K562 (cell line): ENCODE data around the gene SPIB. TPM values are rescaled to one million over a fixed set of nuclear protein-coding genes. Genes with fewer than 3 reads are reported as not detected.
A peak's percentile ranks its signal among the peaks of the same experiment; 100 is the strongest.

Source experiments
- BDP1 ChIP-seq: IDR thresholded peaks from 3 replicates; pipeline ENCODE4 v1.6.1; 2011; ENCODE audit not compliant: insufficient read length, insufficient read depth
- EP400 ChIP-seq: fragments of 450-650 bp; IDR thresholded peaks from 2 replicates; pipeline ENCODE4 v1.6.1; 2017; ENCODE audit warnings: antibody characterized with exemption, mild to moderate bottlenecking, moderate library complexity
- ETV6 ChIP-seq, 3 experiments: fragments of 150-350 bp in 1 of 3; sonication (generic) in 1 of 3; formaldehyde crosslinking in 1 of 3; IDR thresholded peaks; 2 replicates each; pipeline versions ENCODE4 v1.6.1 to v1.8.0; 2014 to 2022; ENCODE audit warnings: borderline replicate concordance in 2 of 3, low read depth in 2 of 3, antibody characterized with exemption in 1 of 3, low read length in 1 of 3, mild to moderate bottlenecking in 1 of 3, missing genetic modification reagents in 1 of 3
- FOXJ3 ChIP-seq: sonication (generic); formaldehyde crosslinking; IDR thresholded peaks from 2 replicates; pipeline ENCODE4 v1.4.0; 2020; ENCODE audit warnings: mild to moderate bottlenecking, missing genetic modification reagents
- GABPA ChIP-seq: fragments of 200-800 bp; sonication (Bioruptor generic); conservative IDR thresholded peaks from 2 replicates; pipeline ENCODE4 v1.6.1; 2016; ENCODE audit warnings: low read depth, missing genetic modification characterization, missing compliant biosample characterization
- GTF2F1 ChIP-seq: IDR thresholded peaks from 2 replicates; pipeline ENCODE4 v1.6.1; 2011; ENCODE audit warnings: low read depth, low read length, improper control_type of control experiment
- HNRNPLL ChIP-seq: fragments of 200-400 bp; formaldehyde crosslinking; IDR thresholded peaks from 2 replicates; pipeline ENCODE4 v1.6.1; 2017; ENCODE audit warnings: low read length, low read depth, mild to moderate bottlenecking; ENCODE audit not compliant: poor library complexity, severe bottlenecking
- ILF3 ChIP-seq: fragments of 450-650 bp; IDR thresholded peaks from 2 replicates; pipeline ENCODE4 v1.6.1; 2018; ENCODE audit warnings: antibody characterized with exemption, mild to moderate bottlenecking, moderate library complexity, borderline replicate concordance
- IRF1 ChIP-seq: sonication (generic); formaldehyde crosslinking; IDR thresholded peaks from 2 replicates; pipeline ENCODE4 v1.8.0; 2022; ENCODE audit warnings: missing genetic modification reagents, mild to moderate bottlenecking, borderline replicate concordance
- MED1 ChIP-seq: sonication (generic); formaldehyde crosslinking; IDR thresholded peaks from 2 replicates; pipeline ENCODE4 v1.8.1; 2023; ENCODE audit warnings: missing genetic modification reagents, borderline replicate concordance
- MEF2A ChIP-seq: IDR thresholded peaks from 2 replicates; pipeline ENCODE4 v1.6.1; 2011; ENCODE audit warnings: low read depth, mild to moderate bottlenecking, low read length, moderate library complexity; ENCODE audit not compliant: control insufficient read depth
- NCOA6 ChIP-seq: fragments of 450-650 bp; IDR thresholded peaks from 2 replicates; pipeline ENCODE4 v1.6.1; 2017; ENCODE audit warnings: mild to moderate bottlenecking
- NFRKB ChIP-seq: fragments of 450-650 bp; IDR thresholded peaks from 2 replicates; pipeline ENCODE4 v1.6.1; 2016; ENCODE audit warnings: low read depth
- PCBP1 ChIP-seq: fragments of 200-400 bp; formaldehyde crosslinking; IDR thresholded peaks from 2 replicates; pipeline ENCODE4 v1.6.1; 2018; ENCODE audit warnings: mild to moderate bottlenecking, low read depth, low read length; ENCODE audit not compliant: poor library complexity, severe bottlenecking
- SREBF1 ChIP-seq: fragments of 150-350 bp; IDR thresholded peaks from 2 replicates; pipeline ENCODE4 v1.6.1; 2014; ENCODE audit warnings: antibody characterized with exemption, low read depth, low read length, borderline replicate concordance
- TGIF2 ChIP-seq: sonication (generic); formaldehyde crosslinking; IDR thresholded peaks from 2 replicates; pipeline ENCODE4 v1.8.1; 2022; ENCODE audit warnings: mild to moderate bottlenecking, missing genetic modification reagents, moderate library complexity
- THAP7 ChIP-seq: fragments of 250-450 bp; sonication (Bioruptor Pico); IDR thresholded peaks from 2 replicates; pipeline ENCODE4 v1.5.0; 2021
- TSHZ1 ChIP-seq: fragments of 250-450 bp; sonication (Bioruptor Pico); IDR thresholded peaks from 2 replicates; pipeline ENCODE4 v1.4.0; 2020; ENCODE audit warnings: mild to moderate bottlenecking, moderate library complexity
- XRCC5 ChIP-seq: fragments of 200-400 bp; formaldehyde crosslinking; IDR thresholded peaks from 2 replicates; pipeline ENCODE4 v1.6.1; 2017; ENCODE audit warnings: low read depth, mild to moderate bottlenecking, low read length
- ZFP36 ChIP-seq: fragments of 150-350 bp; IDR thresholded peaks from 2 replicates; pipeline ENCODE4 v1.6.1; 2018; ENCODE audit warnings: low read length, low read depth; ENCODE audit not compliant: partially characterized antibody
- polyA plus RNA-seq, 8 experiments: library from polyadenylated mRNA; depleted of rRNA in 4 of 8; stranded (reverse) in 5 of 8; unstranded in 3 of 8; fragments of >200 nt; fragmentation: Nextera tagmentation in 2 of 8; fragmentation: Illumina TruSeq in 1 of 8; extraction: Ambion mirVana in 2 of 8; extraction: Trizol in 1 of 8; gene quantifications; 2 replicates each; pipeline versions ENCODE4 v1.2.1 to v1.2.3, GENCODE V29; 2011 to 2014; ENCODE audit warnings: inconsistent platforms in 1 of 8, missing spikeins in 1 of 8
- total RNA-seq, 7 experiments: library from RNA; depleted of rRNA in 6 of 7; stranded (reverse); fragments of >200 nt in 6 of 7; fragmentation: Illumina TruSeq in 2 of 7; extraction: Trizol in 2 of 7; gene quantifications; 2 replicates each; pipeline versions ENCODE4 v1.2.1 to v1.2.3, GENCODE V29; 2011 to 2021; ENCODE audit warnings: low replicate concordance in 1 of 7
- TF ChIP-seq, protein P1 (sequence below): fragments of 450-650 bp; conservative IDR thresholded peaks from 2 replicates; pipeline ENCODE4 v1.6.1; 2016; ENCODE audit warnings: missing genetic modification characterization, low read depth, mild to moderate bottlenecking, missing compliant biosample characterization, moderate library complexity

The SPIB gene
- total and polyA plus RNA-seq, 9 of the 15 experiments (the other 6 are each of a cell fraction or from before 2014, with no cell fraction given), result 0.06 to 1.0 (median 0.43) TPM; not detected in 1

DNA sequence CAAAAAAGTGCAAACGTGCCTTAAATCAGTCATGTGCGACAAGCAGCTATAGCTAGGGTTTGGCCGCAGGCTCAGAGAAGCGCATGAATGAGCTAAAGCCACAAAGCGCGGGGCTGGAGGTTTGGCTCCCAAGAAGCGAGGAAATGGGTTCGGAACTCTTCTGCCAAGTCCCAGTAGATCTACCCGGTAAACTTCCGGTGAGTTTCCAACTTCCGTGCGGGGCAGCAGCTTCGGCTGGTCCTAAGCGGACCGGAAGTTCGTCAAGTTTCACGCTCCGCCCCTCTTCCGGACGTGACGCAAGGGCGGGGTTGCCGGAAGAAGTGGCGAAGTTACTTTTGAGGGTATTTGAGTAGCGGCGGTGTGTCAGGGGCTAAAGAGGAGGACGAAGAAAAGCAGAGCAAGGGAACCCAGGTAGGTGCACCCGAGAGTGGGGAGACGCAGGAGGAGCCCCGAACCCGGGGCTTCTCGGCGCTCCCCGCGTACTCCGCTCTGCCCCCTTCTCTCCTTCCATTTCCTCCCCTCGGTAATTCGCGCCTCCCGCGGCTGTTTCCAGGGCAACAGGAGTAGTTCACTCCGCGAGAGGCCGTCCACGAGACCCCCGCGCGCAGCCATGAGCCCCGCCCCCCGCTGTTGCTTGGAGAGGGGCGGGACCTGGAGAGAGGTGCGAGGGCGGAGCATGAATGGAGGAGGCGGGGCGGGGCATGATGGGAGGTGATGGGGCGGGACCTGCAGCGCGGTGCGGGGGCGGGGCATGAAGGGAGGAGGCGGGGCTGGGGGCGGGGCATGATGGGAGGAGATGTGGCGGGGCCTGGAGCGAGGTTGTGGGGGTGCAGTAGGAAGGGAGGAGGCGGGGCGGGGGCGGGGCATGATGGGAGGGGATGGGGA, 42.3 kb upstream of the SPIB start, which contains the start of gene NR1H2 (continued):
- TF ChIP-seq NFRKB (peak; percentile 59), SREBF1 (no peak), HNRNPLL (peak; percentile 87), BDP1 (no peak), ILF3 (no peak), ETV6 (IDR thresholded peaks at IDR 0.05; ENCODE audit: borderline replicate concordance in 1 of 2, low read depth in 2 of 2, low read length in 1 of 2) (no peak; a peak in 1 of 4 replicates), ETV6 (CRISPR knock-in tag; IDR thresholded peaks at IDR 0.05; ENCODE audit: borderline replicate concordance) (no peak), MEF2A (0 out of 2 replicates have a peak, but pooled peaks have one; percentile 8), NCOA6 (no peak), IRF1 (CRISPR knock-in tag) (no peak), EP400 (peak; percentile 86), XRCC5 (peak; percentile 95), FOXJ3 (CRISPR knock-in tag) (no peak), ZFP36 (peak; percentile 88), GABPA (peak; percentile 100), TGIF2 (CRISPR knock-in tag) (no peak), THAP7 (no peak), TSHZ1 (no peak), MED1 (CRISPR knock-in tag) (no peak), PCBP1 (peak; percentile 70), GTF2F1 (peak; percentile 82)
- TF ChIP-seq, protein P1, sequence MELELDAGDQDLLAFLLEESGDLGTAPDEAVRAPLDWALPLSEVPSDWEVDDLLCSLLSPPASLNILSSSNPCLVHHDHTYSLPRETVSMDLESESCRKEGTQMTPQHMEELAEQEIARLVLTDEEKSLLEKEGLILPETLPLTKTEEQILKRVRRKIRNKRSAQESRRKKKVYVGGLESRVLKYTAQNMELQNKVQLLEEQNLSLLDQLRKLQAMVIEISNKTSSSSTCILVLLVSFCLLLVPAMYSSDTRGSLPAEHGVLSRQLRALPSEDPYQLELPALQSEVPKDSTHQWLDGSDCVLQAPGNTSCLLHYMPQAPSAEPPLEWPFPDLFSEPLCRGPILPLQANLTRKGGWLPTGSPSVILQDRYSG, result no peak
